Epidermal melanocyte (primary cell): ENCODE data around the gene SLC16A7.
"Not testable (repeated sequence)": the region's sequence is repeated elsewhere in the genome, so short reads cannot be mapped to it uniquely, and the experiment has no call there.

Experiments
- DNase-seq: peaks from one replicate; pipeline ENCODE4 v3.0.0; 2011; ENCODE audit warnings: low spot score; ENCODE audit not compliant: insufficient read length

The SLC16A7 gene

GRCh38 chr12:59595883-59596540 lies at the start of gene SLC16A7:
TSS of gene SLC16A7 (plus strand) at chr12:59596029. CDS start at chr12:59704802, 108,773 bp downstream.
- DNase-seq, result peak; percentile 63

GRCh38 chr12:59548930-59549329 lies 46.9 kb upstream of the SLC16A7 start:
- DNase-seq, result no peak

GRCh38 chr12:59559696-59560095 lies 36.1 kb upstream of the SLC16A7 start:
- DNase-seq, result no peak

GRCh38 chr12:59570145-59570544 lies 25.7 kb upstream of the SLC16A7 start:
- no peak for DNase-seq

GRCh38 chr12:59574406-59574805 lies 21.4 kb upstream of the SLC16A7 start:
- DNase-seq, result no peak

GRCh38 chr12:59575826-59576225 lies 20.0 kb upstream of the SLC16A7 start:
- no peak for DNase-seq

- DNase-seq, result no peak
Measured at GRCh38 chr12:59578254-59578653, 17.6 kb upstream of the SLC16A7 start.

- no peak for DNase-seq
Measured at GRCh38 chr12:59579631-59580030, 16.2 kb upstream of the SLC16A7 start.

- DNase-seq, result no peak
Measured at GRCh38 chr12:59580050-59580449, 15.8 kb upstream of the SLC16A7 start.

- DNase-seq, result no peak
Measured at GRCh38 chr12:59583003-59583712, 12.7 kb upstream of the SLC16A7 start.

GRCh38 chr12:59587710-59588109 lies 8.1 kb upstream of the SLC16A7 start:
- DNase-seq, result no peak

- no peak for DNase-seq
Measured at GRCh38 chr12:59593761-59594160, 2.1 kb upstream of the SLC16A7 start.

- no peak for DNase-seq
Measured at GRCh38 chr12:59594943-59595500, 807 bp upstream of the SLC16A7 start.

GRCh38 chr12:59595565-59595882 lies 305 bp upstream of the SLC16A7 start:
- no peak for DNase-seq

- no peak for DNase-seq
Measured at GRCh38 chr12:59597385-59597781, 1.6 kb downstream of the SLC16A7 start.

- DNase-seq, result no peak
Measured at GRCh38 chr12:59600171-59600570, 4.3 kb downstream of the SLC16A7 start.

GRCh38 chr12:59603754-59604153 lies 7.9 kb downstream of the SLC16A7 start:
- no peak for DNase-seq

- DNase-seq, result not testable (repeated sequence)
Measured at GRCh38 chr12:59612823-59613434, 17.1 kb downstream of the SLC16A7 start.

- DNase-seq, result no peak
Measured at GRCh38 chr12:59615392-59616165, 19.8 kb downstream of the SLC16A7 start.

GRCh38 chr12:59619461-59620240 lies 23.8 kb downstream of the SLC16A7 start:
- no peak for DNase-seq

- DNase-seq, result no peak
Measured at GRCh38 chr12:59620326-59620725, 24.5 kb downstream of the SLC16A7 start.
